ENCODE data around the gene AARS1.

AARS1 gene

DNA sequence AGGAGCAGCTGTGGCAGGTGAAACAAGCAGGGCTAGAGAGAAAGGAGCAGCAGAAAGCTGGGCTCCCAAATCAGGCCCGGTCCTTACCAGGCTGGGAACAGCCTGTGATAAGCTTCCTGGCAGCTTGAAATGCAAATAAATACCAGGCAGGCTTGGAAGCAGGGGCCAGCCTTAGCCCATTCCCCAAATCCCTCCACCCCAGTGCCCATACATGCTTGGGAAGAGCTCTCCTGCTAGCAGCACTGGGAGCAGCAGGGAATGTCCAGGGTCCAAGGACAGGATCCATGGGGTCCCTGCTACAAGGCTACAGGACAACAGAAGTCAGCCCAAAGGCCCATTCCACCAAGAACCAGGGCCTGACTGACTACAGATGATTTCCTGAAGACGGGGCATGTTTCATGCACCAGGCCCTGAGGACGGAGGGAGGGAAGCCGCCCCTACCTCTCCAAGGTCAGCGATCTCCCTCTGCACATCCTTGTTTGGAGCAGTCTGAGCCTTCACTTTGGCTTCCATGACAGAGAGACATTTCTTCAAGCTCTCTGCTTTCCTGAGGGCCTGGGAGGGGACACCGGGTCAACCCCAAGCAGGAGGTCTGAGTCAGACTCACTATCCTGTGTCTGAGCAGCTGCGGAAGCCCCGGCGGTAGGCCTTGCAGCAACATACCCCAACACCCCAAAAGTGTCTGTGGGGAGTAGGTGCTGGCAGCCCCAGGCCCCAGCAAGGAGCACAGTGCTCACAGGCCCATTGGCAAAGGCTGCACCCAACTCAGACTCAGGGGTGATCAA, 34.9 kb downstream of the AARS1 start:
- ATAC-seq (ENCODE audit: low read depth) (no peak), DNase-seq (ENCODE audit: low spot score) (no peak)
- no peaks in the 10 kb centered on the region for H3K9me3 ChIP-seq (ENCODE audit: severe bottlenecking)
- no peak overlapping the region for H3K27ac ChIP-seq (ENCODE audit: poor library complexity, severe bottlenecking)
- no peak overlapping the region for H3K4me3 ChIP-seq (ENCODE audit: severe bottlenecking)
- H3K4me1 ChIP-seq (ENCODE audit: insufficient read depth, poor library complexity, severe bottlenecking), result peaks cover 6% of the 10 kb centered on the region
- H3K27me3 ChIP-seq (ENCODE audit: insufficient read depth, poor library complexity, severe bottlenecking), result no peaks in the 10 kb centered on the region
- TF ChIP-seq, protein P1, sequence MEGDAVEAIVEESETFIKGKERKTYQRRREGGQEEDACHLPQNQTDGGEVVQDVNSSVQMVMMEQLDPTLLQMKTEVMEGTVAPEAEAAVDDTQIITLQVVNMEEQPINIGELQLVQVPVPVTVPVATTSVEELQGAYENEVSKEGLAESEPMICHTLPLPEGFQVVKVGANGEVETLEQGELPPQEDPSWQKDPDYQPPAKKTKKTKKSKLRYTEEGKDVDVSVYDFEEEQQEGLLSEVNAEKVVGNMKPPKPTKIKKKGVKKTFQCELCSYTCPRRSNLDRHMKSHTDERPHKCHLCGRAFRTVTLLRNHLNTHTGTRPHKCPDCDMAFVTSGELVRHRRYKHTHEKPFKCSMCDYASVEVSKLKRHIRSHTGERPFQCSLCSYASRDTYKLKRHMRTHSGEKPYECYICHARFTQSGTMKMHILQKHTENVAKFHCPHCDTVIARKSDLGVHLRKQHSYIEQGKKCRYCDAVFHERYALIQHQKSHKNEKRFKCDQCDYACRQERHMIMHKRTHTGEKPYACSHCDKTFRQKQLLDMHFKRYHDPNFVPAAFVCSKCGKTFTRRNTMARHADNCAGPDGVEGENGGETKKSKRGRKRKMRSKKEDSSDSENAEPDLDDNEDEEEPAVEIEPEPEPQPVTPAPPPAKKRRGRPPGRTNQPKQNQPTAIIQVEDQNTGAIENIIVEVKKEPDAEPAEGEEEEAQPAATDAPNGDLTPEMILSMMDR (IDR thresholded peaks at IDR 0.05; ENCODE audit: poor library complexity, severe bottlenecking), result peak; percentile 37
- peaks cover 79% of the 10 kb centered on the region for H3K36me3 ChIP-seq (ENCODE audit: low read depth)

DNA sequence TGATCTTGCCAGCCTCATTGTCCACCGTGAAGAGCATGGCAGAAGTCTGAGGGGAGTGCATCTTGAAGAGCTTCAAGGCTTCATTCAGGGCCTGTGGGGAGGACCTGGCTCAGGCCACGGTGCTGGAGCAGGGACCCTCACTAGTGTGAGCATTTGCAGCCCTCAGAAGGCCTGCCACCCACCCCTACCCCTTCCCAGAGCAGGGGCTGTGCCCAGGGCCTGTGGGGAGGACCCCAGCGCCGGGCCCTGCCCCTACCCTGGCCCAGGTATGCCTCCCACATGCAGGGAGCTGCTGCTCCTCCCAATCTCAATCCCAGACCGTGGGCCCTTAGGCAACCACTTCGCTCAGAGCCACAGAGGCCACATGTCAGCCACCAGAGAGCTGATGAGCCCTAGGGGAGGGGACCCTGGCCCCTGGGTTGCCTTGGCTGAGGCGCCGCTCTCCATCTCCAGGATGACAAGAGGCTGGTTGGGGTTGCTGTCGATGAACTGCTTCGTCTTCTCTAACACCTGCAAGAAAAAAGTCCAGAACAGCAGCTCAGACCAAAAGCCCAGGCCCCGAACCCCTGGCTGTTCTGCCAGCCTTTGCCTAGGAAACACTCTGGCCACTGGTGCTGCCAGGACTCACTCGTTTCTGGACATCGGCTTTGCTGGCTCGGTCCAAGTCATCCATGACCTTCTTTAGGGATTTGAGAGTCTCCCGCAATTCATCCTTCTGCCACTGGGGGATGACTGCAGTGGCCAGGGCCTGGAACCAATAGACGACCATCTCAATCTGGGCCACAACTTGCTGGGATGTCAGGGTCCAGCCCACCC, 35.8 kb downstream of the AARS1 start:
- no peak overlapping the region for H3K27ac ChIP-seq (ENCODE audit: poor library complexity, severe bottlenecking)
- H3K4me3 ChIP-seq (ENCODE audit: severe bottlenecking), result no peak overlapping the region
- no peaks in the 10 kb centered on the region for H3K9me3 ChIP-seq (ENCODE audit: severe bottlenecking)
- 0 out of 3 replicates have a peak, but pooled peaks have one; percentile 14 for ATAC-seq (ENCODE audit: low read depth)
- DNase-seq (ENCODE audit: low spot score), result no peak
- TF ChIP-seq, protein P1 (IDR thresholded peaks at IDR 0.05; ENCODE audit: poor library complexity, severe bottlenecking), result peak; percentile 55
- H3K27me3 ChIP-seq (ENCODE audit: insufficient read depth, poor library complexity, severe bottlenecking), result no peaks in the 10 kb centered on the region
- H3K4me1 ChIP-seq (ENCODE audit: insufficient read depth, poor library complexity, severe bottlenecking), result peaks cover 7% of the 10 kb centered on the region
- peaks cover 72% of the 10 kb centered on the region for H3K36me3 ChIP-seq (ENCODE audit: low read depth)

DNA sequence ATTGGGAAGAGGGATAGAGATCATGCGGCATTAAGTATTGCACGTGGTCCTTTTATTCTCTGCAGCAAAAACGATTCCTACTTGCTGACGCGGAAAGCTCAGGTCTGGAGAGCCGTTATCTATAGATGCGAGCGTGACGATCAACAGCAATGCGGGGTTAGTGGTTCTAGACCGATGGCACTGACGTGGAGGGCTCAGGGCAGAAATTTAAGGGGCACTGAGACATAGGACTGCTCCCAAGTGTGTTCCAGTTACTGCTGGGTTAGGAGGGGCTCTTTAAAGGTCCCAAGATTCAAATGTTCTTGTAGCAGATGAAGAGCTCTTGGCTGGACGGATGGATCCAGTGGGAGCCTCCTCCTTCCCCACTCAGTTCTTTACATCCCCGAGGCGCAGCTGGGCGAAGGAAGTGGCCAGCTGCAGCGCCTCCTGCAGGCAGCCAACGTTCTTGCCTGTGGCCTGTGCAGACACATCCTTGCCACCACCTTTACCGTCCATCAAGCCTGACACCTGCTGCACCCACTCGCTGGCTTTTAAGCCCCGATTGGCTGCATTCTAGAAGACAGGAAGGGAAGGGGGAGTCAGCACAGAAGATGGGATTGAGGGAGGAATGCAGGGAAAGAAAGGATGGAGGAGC, 36.8 kb downstream of the AARS1 start:
- DNase-seq (ENCODE audit: low spot score) (no peak), ATAC-seq (ENCODE audit: low read depth) (no peak)
- peaks cover 7% of the 10 kb centered on the region for H3K4me1 ChIP-seq (ENCODE audit: insufficient read depth, poor library complexity, severe bottlenecking)
- peak overlapping the region; percentile 72 for H3K27ac ChIP-seq (ENCODE audit: poor library complexity, severe bottlenecking)
- H3K9me3 ChIP-seq (ENCODE audit: severe bottlenecking), result no peaks in the 10 kb centered on the region
- peaks cover 65% of the 10 kb centered on the region for H3K36me3 ChIP-seq (ENCODE audit: low read depth)
- no peaks in the 10 kb centered on the region for H3K27me3 ChIP-seq (ENCODE audit: insufficient read depth, poor library complexity, severe bottlenecking)
- no peak overlapping the region for H3K4me3 ChIP-seq (ENCODE audit: severe bottlenecking)
- TF ChIP-seq, protein P1 (IDR thresholded peaks at IDR 0.05; ENCODE audit: poor library complexity, severe bottlenecking), result peak; percentile 5

DNA sequence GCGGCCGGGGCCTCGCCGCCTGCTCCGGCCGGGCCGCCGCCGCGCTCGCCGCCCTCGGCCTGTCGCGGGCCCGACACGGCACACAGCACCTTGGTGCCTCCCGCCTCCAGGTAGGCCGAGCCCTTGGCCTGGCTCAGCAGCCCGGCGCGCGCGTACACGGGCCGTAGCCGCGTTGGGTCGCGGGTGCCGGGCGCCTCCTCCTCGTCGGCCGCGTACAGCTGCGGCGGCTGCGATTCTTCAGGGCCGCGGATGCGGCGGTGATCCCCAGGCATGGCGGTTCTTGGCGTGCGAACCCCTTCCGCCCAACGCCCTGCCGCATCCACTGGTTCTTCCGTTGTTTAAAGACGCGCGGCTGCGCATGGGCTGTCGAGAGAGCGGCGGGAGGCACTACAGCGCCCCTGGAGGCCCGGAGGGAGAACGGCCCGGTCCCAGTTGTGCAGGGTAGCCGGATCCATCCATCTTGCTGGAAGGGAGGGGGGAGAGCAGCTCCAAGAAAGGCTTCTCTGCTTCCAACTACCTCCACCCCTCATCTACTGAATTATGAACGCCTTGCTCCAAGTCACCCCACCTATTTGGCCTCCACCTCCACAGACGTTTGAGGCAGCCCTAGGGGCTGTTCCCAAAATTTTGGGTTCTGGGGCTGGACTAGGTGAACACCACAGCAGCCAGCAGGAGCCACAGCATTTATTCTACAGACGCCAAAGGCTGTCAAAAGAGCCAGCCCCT, 37.5 kb downstream of the AARS1 start, which contains the start of gene EXOSC6:
Gene EXOSC6 (minus strand): TSS at position 312 of the 726 bp plus-strand sequence. CDS start 40 bp downstream, at position 272.
- Histone ChIP-seq H3K27ac (ENCODE audit: poor library complexity, severe bottlenecking) (peak within 1 kb of the TSS; percentile 72), H3K4me3 (ENCODE audit: severe bottlenecking) (peak within 1 kb of the TSS; percentile 66), H3K9me3 (ENCODE audit: severe bottlenecking) (no peaks in the 10 kb centered on the region), H3K27me3 (ENCODE audit: insufficient read depth, poor library complexity, severe bottlenecking) (no peaks in the 10 kb centered on the region), H3K36me3 (ENCODE audit: low read depth) (peaks cover 59% of the 10 kb centered on the region), H3K4me1 (ENCODE audit: insufficient read depth, poor library complexity, severe bottlenecking) (peaks cover 7% of the 10 kb centered on the region)
- DNase-seq (ENCODE audit: low spot score) (peak; percentile 95), ATAC-seq (ENCODE audit: low read depth) (peak; percentile 88)
- TF ChIP-seq, protein P1 (IDR thresholded peaks at IDR 0.05; ENCODE audit: poor library complexity, severe bottlenecking), result peak; percentile 92

All from RWPE2 (cell line).